ENCODE results near the gene SAMD14.

DNA sequence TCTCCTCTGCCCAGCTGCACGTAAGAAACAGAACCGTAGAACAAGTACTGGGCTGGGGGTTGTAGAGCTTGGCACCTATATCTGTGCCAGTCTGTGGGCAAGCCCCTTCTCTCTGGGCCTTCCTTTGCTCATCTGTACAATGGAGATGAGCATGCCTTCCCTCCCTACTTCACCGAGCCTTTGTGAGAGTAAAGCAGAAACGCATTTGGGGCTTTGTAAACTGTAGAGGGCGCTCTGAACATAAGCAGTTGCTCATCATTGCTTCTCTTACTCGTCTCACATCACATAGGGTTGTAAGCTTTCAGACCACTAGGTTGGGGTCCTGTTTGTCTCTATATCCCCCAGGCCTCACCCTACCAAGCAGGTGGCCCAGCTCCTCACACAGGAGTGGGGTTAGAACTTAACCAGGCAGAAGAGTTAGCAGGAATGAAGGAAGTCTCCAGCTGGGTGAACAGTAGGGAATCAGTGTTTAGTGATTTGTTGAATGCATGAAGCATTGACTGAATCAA, 15.1 kb downstream of the SAMD14 start:
- TF ChIP-seq SRF (IDR thresholded peaks at IDR 0.05; ENCODE audit: low read depth in 2 of 2, low read length in 2 of 2) (no peak), EGR1 (IDR thresholded peaks at IDR 0.05; ENCODE audit: borderline replicate concordance in 1 of 2, low read depth in 2 of 2, low read length in 2 of 2) (no peak), MYC (IDR thresholded peaks at IDR 0.05; ENCODE audit: insufficient read depth, insufficient read length, insufficient replicate concordance, low read length, severe bottlenecking) (no peak)
- TF ChIP-seq, protein P1, sequence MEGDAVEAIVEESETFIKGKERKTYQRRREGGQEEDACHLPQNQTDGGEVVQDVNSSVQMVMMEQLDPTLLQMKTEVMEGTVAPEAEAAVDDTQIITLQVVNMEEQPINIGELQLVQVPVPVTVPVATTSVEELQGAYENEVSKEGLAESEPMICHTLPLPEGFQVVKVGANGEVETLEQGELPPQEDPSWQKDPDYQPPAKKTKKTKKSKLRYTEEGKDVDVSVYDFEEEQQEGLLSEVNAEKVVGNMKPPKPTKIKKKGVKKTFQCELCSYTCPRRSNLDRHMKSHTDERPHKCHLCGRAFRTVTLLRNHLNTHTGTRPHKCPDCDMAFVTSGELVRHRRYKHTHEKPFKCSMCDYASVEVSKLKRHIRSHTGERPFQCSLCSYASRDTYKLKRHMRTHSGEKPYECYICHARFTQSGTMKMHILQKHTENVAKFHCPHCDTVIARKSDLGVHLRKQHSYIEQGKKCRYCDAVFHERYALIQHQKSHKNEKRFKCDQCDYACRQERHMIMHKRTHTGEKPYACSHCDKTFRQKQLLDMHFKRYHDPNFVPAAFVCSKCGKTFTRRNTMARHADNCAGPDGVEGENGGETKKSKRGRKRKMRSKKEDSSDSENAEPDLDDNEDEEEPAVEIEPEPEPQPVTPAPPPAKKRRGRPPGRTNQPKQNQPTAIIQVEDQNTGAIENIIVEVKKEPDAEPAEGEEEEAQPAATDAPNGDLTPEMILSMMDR (IDR thresholded peaks at IDR 0.05 in 2 of 3, conservative IDR thresholded peaks at IDR 0.05 in 1 of 3; ENCODE audit: control insufficient read depth in 2 of 3, extremely low read depth in 1 of 3, insufficient read depth in 1 of 3, low read depth in 3 of 3, low read length in 3 of 3), result peak; percentile 69 to 77 (median 72)

Data from GM12878 (cell line).